Esophagus squamous epithelium (tissue), 5 donors: ENCODE results near the gene ADRM1. TPM values are rescaled to one million over a fixed set of nuclear protein-coding genes. Genes with fewer than 3 reads are reported as not detected.

Experiments
- DNase-seq: peaks from one replicate; lab custom pipeline; 2025; lab: John Stamatoyannopoulos, UW
- H3K27ac ChIP-seq, 4 donors: fragments of 200-600 bp; sonication (generic); one replicate each; pipeline ENCODE4 v1.5.1; 2016 to 2019; ENCODE audit warnings: mild to moderate bottlenecking in 1 of 4
- H3K27me3 ChIP-seq, 4 donors: fragments of 200-600 bp; sonication (generic); 1 replicate in 3 of 4; 2 replicates in 1 of 4; pipeline versions ENCODE4 v1.5.1 to v1.6.0; 2017 to 2021; ENCODE audit warnings: antibody characterized with exemption in 1 of 4
- H3K36me3 ChIP-seq, 3 donors: fragments of 200-600 bp; sonication (generic); one replicate each; pipeline ENCODE4 v1.5.1; 2016 to 2019
- H3K4me1 ChIP-seq, 3 donors: fragments of 200-600 bp; sonication (generic); one replicate each; pipeline ENCODE4 v1.5.1; 2017 to 2019
- H3K4me3 ChIP-seq, 4 donors: fragments of 200-600 bp; sonication (generic); 1 replicate in 3 of 4; 2 replicates in 1 of 4; pipeline ENCODE4 v1.5.1; 2016 to 2019; ENCODE audit warnings: mild to moderate bottlenecking in 2 of 4, moderate library complexity in 1 of 4
- H3K9me3 ChIP-seq, 3 donors: fragments of 200-600 bp; sonication (generic); one replicate each; pipeline ENCODE4 v1.5.1; 2016 to 2019
- CTCF ChIP-seq, 6 experiments: fragments of 450-650 bp in 4 of 6; fragments of 200-600 bp in 2 of 6; sonication (generic) in 2 of 6; IDR thresholded peaks; one replicate each; pipeline ENCODE4 v1.5.1; 2016 to 2019; ENCODE audit warnings: antibody characterized with exemption in 6 of 6, mild to moderate bottlenecking in 4 of 6, moderate library complexity in 4 of 6
- POLR2A ChIP-seq, 4 donors: fragments of 450-650 bp; IDR thresholded peaks; one replicate each; pipeline ENCODE4 v1.6.1; 2017; ENCODE audit warnings: antibody characterized with exemption in 4 of 4, mild to moderate bottlenecking in 4 of 4, moderate library complexity in 3 of 4
- WGBS, 2 donors: methylation state at CpG; one replicate each; pipeline ENCODE4 v1.1.5; 2018; 5-methylcytosine and 5-hydroxymethylcytosine counted together
- intact Hi-C: fragments of 100-400 bp; cut with DNase I; formaldehyde crosslinking; loops from one replicate; pipeline ENCODE4 v1.15.0; 2022
- total RNA-seq, 4 donors: library from RNA; depleted of rRNA; stranded (reverse); fragments of >200 nt; gene quantifications; one replicate each; pipeline ENCODE4 v1.1.0, GENCODE V29; 2016
- donor health status: DM: yes; HTN: yes; CAD: no.

Gene ADRM1
- total RNA-seq, 4 donors from 2014 or later, result 126 to 173 (median 133) TPM

- no peak for DNase-seq
- H3K36me3 ChIP-seq, result peaks cover 29 to 97% (median 45%) of the 10 kb centered on the region in 3 donors
- no peaks in the 10 kb centered on the region for H3K27me3 ChIP-seq
- intact Hi-C loops, result no loop called here
- H3K4me3 ChIP-seq, result no peak overlapping the region
- no peaks in the 10 kb centered on the region for H3K4me1 ChIP-seq
- no peak overlapping the region for H3K27ac ChIP-seq
- 76 to 83% methylated on average over 6 of the region's 6 CpGs for WGBS, 2 donors
- TF ChIP-seq POLR2A (IDR thresholded peaks at IDR 0.05) (no peak), CTCF (IDR thresholded peaks at IDR 0.05) (no peak)
- no peaks in the 10 kb centered on the region for H3K9me3 ChIP-seq
Observed at GRCh38 chr20:62276439-62276838, 26.4 kb upstream of the ADRM1 start.

- no peak for DNase-seq
- no peak overlapping the region for H3K27ac ChIP-seq
- H3K9me3 ChIP-seq, result no peaks in the 10 kb centered on the region
- no peaks in the 10 kb centered on the region for H3K4me1 ChIP-seq
- H3K27me3 ChIP-seq, result no peaks in the 10 kb centered on the region
- 65 to 83% methylated on average over 13 of the region's 13 CpGs for WGBS, 2 donors
- H3K4me3 ChIP-seq, result no peak overlapping the region
- peaks cover 33 to 97% (median 46%) of the 10 kb centered on the region in 3 donors for H3K36me3 ChIP-seq
- TF ChIP-seq POLR2A (IDR thresholded peaks at IDR 0.05) (no peak), CTCF (IDR thresholded peaks at IDR 0.05) (no peak)
- intact Hi-C loops, result no loop called here
Observed at GRCh38 chr20:62277253-62277652, 25.5 kb upstream of the ADRM1 start.

DNA sequence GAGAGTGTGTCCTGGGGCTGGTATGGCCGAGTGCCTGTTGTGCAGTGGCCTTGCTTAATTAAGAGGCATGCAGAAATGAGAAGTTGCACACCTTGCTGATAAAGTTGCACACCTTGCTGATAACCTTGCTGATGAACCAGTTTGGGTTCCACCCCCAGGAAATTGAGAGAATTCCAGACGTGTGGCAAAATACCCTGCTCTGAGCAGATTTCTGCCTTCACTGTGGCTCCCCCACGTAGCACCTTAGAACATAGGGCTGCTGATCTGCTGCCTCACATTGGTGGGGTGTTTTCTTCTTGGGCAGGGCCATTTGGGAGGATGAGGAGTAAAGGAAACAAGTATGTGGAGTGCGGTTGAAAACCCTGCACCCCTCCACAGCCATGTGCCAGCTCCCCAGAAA, 22.5 kb upstream of the ADRM1 start:
- Histone ChIP-seq H3K4me1 (no peaks in the 10 kb centered on the region), H3K27me3 (no peaks in the 10 kb centered on the region), H3K4me3 (no peak overlapping the region), H3K9me3 (no peaks in the 10 kb centered on the region), H3K27ac (no peak overlapping the region), H3K36me3 (peaks cover 30 to 100% (median 37%) of the 10 kb centered on the region in 3 donors)
- 89% methylated on average over 4 of the region's 4 CpGs; no CpG with 5 or more reads in 1 of the 2 donors for WGBS, 2 donors
- intact Hi-C loops, result no loop called here
- DNase-seq, result no peak
- TF ChIP-seq POLR2A (IDR thresholded peaks at IDR 0.05) (no peak), CTCF (IDR thresholded peaks at IDR 0.05) (no peak)

GRCh38 chr20:62281161-62281933, 21.4 kb upstream of the ADRM1 start:
- DNase-seq, result no peak
- Histone ChIP-seq H3K27me3 (no peaks in the 10 kb centered on the region), H3K27ac (no peak overlapping the region), H3K9me3 (no peaks in the 10 kb centered on the region), H3K4me1 (peaks cover 0 to under 1% (median 0%) of the 10 kb centered on the region in 3 donors), H3K4me3 (no peak overlapping the region), H3K36me3 (peaks cover 36 to 100% (median 43%) of the 10 kb centered on the region in 3 donors)
- no peak for TF ChIP-seq POLR2A (IDR thresholded peaks at IDR 0.05)
- intact Hi-C loops, result no loop called here
- WGBS, 2 donors, result 93 to 94% methylated on average over 22 to 30 of the region's 31 CpGs

- WGBS, 2 donors, result 88 to 95% methylated on average over 7 of the region's 7 CpGs
- H3K4me1 ChIP-seq, result peaks cover 0 to 8% (median 3%) of the 10 kb centered on the region in 3 donors
- DNase-seq, result no peak
- H3K36me3 ChIP-seq, result peaks cover 42 to 100% (median 48%) of the 10 kb centered on the region in 3 donors
- intact Hi-C loops, result no loop called here
- TF ChIP-seq POLR2A (IDR thresholded peaks at IDR 0.05), result no peak
- TF ChIP-seq CTCF (IDR thresholded peaks at IDR 0.05), result no peak
- no peak overlapping the region for H3K27ac ChIP-seq
- H3K9me3 ChIP-seq, result no peaks in the 10 kb centered on the region
- H3K4me3 ChIP-seq, result no peak overlapping the region
- H3K27me3 ChIP-seq, result no peaks in the 10 kb centered on the region
Observed at GRCh38 chr20:62282103-62282502, 20.7 kb upstream of the ADRM1 start.
